HG03521 (cell line): ENCODE measurements around the gene AUTS2.

Source experiments
- ATAC-seq: cut with Tn5 transposase; IDR thresholded peaks from one replicate; pipeline ENCODE4 v1.9.1; 2021; ENCODE audit warnings: mild to moderate bottlenecking, moderate library complexity; ENCODE audit not compliant: unreplicated experiment

Gene AUTS2

DNA sequence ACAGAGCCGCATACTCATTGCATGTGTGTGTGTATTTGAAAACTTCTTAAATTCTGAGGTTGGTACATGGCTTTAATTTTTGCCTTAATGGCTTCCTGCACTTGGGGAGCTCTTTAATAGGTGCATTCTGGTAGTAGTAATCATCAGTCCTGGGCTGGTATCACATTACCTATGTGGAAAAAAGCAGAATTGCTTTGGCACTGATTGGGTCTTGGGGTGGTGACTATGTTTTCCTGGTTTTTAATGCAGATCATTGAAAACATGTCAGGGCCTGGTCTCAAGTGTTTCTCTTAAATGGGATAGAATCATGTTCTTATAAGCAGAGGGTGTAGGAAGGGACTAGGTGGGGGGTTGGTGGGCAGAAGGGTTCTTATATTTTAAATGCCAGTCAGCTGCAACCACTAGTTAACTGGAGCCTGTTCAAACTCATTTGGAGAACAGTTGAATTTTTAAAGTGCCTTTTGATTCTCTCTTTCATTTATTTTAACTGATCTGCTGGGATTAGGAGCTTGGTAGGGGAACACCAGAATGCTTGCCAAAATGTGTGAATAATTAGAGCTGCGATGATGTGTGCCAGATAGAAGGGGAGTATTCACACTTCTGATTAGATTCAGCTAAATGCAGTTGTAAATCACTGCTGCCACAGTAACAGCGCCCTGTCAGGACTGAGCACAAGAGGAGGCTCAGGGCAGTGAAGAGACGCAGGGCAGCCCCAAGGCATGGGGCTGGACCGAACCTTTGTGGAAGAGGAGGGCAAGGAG lies 900.1 kb downstream of the AUTS2 start:
- ATAC-seq, result no peak

DNA sequence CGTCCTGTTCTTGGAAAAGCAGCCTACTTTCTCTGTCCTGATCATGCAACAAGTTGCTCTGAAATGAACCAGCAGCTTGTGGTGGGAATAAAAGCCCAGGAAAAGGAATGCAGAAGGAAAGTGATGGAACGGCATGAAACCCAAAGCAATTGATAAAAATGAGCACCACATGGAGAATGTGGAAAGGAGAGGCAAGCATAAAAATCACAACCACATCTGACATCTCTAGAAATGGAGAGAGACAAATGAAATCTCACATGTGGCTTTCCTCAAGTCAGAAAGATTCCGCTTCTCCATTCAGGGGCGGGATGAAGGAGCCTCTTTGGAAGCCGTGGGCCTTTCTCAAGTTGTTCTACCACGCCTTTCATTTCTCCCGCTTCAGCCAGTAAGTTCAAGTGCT lies 902.0 kb downstream of the AUTS2 start:
- no peak for ATAC-seq

DNA sequence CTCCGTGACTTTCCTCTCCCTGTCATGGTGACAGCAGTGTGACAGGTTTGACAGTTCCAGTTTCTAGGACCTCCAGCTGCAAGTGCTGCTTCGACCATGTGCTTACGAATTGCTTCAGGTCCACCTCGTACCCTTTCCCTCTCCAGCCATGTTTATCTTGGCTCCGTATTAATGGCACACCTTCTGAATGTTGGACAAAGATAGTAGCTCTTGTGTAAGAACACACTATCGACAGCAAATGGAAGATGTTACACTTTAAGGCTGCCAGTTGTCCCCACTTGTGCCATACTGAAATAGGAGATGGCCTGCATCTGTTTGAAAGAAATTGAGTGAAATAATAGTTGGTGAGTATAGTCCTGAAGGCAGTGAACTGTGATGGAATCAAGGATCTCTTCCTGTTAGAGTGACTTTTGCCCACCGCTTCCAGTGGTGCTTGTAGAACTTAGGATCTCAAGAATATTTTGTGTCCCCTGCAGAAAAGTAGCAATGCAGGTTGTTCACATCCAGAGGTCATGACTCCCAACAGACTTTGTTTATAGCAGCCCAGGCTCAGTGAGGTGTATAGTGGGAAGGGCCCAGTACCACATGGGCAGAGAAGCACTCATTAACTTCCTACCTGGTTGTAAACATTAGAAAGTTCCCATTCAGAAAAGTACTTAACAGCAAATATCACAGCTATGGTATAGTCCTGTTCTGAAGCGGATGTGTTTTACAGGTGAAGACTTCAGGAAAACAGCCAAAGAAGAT lies 904.0 kb downstream of the AUTS2 start:
- ATAC-seq, result no peak

DNA sequence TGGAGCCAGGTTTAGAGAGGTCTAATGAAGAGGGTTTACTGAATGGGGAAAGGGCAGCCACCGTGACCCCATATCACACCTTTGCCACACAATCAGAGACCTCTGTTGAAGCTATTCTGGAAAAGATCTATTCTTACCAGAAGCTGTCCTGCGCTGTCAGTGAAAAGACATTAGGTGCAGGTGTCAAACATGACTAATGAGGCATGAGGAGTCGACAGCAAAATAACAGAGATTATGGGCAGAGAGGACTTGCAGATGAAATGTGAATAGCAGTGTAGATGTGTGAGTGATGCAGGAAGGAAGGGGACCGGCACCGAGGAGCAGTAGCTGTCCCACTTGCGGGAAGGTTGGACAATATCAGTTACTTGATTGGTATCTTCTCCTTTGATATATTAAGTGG lies 906.0 kb downstream of the AUTS2 start:
- no peak for ATAC-seq

DNA sequence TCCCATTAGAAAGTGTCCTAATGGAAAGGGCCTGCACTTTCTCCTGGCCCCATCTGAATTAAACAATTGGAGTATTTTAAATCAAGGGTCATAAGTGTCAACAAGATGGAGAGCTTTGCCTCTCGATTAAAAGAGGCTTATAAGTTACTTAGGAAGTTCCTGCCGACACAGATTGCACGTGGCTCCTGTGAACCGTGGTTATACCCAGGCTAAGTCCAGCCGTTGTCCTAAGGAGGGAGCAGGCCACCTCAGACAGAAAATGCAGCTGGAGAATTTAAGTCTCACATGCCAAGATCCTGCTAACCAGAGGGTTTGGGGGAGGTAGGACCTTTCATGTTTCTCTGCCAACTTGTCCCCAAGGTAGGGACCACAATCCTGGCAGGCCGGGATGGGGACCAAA lies 907.2 kb downstream of the AUTS2 start:
- ATAC-seq, result no peak

DNA sequence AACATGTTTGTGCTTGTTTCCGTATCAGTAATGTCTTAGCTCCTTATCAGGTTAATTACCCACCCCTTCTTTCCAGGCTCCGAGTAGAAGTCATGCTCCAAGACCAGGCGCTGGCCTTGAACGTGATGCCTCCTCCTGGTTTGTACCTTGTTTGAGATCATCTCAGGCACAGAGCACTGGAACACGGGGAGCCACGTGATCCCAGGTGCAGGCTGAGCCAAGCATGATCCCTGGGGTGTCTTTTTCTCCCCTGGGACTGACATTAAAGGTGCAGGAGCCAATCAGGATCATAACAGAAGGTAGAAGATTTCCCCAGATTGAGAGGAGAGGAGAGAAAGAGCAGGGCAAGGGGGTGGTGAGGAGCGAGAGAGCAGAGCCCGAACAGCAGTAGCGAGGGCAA lies 907.6 kb downstream of the AUTS2 start:
- ATAC-seq, result no peak

DNA sequence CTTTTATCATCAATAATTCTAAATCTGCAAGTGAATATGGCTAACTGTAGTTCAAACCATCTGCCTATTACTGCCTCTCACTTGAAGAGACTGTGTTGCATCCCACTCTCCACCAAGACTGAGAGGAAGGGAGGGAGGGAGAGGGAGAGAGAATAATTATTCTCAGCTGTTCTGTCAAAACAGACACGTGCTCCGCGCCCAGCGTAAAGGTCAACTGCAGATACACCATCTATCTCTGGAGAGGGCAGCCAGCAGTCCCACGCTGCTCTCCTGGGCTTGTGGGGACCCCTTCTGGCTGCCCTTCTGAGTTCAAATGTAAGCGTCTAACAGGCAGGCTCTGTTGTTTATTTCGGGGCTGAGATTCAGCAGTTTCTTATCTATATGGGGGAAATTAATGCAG lies 908.2 kb downstream of the AUTS2 start:
- ATAC-seq, result no peak

DNA sequence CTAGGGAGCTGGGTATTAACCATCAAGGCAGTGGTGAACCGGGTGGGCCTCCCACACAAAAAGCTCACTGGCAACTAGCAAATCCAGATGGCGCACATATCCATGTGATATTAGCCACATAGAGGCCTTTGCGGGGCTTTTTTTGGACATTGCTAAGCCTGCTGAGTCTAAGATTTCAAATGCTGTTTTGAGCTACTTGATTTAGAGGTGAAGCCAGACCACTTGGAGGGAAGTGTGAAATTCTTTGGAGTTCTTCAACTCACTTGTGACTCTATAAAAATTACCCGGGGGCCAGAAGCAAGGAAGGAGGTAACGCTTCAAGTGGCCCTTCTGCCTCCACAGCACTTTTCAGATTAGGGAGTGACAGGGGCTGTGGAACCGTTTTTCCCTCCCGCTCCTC lies 913.9 kb downstream of the AUTS2 start:
- no peak for ATAC-seq

DNA sequence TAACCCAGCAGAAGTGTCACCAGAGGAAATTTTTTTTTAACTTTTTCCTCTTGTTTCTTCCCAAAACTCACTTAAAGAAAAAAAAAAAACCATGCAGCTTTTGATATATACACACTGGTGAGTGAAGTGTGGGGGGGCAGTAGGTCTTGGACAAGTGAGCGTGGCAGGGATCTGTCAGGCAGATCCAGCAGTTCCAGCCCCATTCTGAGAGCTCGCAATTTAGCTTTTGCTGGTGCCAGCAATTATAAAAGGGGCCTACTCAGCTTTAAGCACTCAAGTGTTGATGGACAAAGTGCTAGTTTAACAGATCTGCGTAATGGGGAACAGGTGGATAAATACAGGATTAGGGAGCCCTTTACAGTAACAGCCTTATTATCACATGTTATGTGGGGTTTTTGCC lies 914.5 kb downstream of the AUTS2 start:
- no peak for ATAC-seq

DNA sequence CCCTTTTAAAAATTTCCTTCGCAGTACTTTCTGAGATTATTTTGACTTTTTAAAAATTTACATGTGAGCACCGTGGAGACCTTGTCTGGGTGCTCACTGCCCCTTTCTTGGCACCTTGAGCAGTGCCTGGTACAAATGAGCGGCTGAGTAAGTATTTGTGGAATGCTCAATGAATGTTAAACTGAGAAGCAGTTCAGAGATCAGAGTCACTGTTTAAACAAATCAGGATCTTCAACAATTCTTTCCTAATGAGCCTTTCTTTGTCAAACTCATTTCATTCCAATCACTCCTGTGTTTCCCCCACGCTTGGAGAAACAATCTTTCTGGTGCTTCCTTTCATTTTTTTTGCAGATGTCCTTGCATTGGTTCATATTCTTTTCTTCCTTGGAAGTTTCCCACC lies 922.3 kb downstream of the AUTS2 start:
- no peak for ATAC-seq

DNA sequence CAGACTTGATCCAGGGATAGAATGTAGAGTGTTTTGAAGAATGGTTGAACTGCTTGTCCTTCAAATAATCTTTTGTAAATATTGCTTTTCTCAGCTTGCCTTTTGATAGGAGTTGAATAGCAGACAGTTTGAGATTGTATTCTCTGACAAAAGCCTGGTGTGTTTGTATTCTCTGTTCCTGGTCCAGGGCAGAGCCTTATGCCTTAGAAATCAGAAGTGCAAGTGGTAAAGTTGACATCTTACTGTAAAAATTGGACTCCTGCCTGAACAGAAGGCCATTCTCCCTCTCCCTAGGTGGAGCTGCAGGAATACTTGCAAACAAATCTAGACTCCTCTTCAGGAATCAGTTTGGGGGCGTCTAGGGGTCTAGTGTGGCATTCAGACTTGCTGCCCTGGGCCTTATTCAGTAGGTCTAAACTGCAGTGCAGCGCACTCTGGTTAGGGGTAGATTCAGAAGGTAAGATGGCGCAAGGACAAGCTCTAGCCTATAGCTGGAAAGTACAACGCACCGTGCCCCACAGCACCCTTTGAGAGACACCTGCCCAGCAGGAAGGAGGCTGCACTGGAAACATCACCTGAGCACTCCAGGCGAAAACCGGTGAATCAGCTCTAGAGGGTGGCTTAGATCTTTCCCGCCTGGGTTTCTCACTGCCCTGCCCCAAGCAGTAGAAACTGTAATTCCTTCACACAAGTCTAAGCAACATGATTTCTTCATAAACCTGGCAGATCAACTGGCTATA lies 925.1 kb downstream of the AUTS2 start:
- no peak for ATAC-seq

DNA sequence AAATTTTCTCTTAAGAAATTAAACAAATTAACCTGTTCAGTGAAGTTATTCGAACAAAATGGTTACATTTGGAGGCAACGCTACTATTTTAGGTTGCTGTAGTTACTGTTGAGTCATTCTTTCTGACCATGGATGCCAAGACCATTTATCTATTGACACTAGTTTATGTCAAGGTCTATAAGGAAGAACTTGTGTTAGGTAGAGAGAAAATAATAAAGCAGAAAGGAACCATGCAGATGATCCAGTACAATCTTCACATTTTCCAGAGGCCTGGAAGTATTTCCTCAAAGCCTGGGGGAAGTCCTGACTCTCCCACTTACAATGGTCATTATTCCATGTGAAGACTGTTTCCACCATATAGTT lies 925.7 kb downstream of the AUTS2 start:
- ATAC-seq, result no peak

DNA sequence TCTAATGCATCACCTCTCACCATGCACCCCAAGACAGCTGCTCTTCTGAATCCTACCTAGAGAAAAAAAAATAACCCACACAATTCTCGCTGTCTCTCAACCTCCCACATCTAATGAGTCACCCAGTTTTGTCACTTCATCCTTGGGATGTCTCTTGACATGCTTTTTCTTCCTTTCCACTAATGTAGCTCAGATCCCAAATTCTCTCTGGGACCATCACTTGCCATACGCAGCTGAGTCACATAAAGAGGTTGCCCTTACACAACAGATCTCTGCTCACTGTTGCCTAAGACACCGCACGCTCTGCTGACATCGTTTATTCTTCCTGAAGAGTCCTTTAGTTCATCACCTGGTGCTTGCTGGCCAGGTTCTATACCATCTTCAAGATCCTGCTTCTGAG lies 927.7 kb downstream of the AUTS2 start:
- no peak for ATAC-seq

DNA sequence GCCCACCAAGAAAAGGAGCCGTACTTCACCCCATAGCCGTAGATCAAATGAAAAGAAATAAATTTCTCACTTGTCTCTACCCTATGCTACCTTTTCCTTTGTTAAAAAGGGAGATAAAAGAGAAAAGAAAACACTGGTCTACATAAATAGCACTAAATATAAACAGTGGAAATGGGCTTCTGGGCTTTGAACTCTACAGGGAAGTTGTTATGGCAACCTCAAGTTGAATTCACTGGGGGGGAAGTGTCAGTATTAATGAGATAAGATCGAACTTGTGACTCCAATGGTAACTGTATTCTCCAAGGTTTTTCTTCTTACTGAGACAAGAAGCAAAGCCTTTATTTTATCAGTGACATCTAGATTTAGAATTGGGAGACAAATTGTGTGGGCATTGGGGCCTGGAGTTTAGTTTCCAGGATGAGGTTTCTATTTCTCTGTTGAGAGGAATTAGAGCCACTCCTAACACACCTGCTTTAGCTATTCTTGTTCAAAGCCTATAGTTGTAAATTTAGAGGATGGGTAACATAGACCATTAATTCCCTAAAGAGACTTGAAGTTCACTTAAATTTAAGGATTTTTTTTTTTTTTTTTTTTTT lies 929.3 kb downstream of the AUTS2 start:
- ATAC-seq, result no peak

DNA sequence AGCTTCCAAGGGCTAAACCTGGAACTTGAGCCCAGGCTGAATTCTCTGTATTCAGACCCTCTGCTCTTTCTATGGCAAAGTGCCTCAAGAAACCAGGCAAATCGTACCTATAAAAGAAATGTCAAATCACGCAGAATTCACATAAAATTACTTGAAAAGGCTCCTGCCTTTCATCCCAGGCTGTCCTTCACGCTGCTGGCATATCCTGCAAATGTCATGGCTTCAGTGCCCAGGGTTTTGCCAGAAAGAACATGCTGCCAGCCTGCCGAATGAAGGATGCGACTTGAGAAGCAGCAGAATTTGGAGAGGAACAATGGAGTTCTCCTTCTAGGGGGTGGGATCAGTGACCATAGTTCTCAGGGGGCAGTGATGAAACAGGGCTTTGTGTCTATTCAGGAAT lies 931.2 kb downstream of the AUTS2 start:
- ATAC-seq, result no peak

DNA sequence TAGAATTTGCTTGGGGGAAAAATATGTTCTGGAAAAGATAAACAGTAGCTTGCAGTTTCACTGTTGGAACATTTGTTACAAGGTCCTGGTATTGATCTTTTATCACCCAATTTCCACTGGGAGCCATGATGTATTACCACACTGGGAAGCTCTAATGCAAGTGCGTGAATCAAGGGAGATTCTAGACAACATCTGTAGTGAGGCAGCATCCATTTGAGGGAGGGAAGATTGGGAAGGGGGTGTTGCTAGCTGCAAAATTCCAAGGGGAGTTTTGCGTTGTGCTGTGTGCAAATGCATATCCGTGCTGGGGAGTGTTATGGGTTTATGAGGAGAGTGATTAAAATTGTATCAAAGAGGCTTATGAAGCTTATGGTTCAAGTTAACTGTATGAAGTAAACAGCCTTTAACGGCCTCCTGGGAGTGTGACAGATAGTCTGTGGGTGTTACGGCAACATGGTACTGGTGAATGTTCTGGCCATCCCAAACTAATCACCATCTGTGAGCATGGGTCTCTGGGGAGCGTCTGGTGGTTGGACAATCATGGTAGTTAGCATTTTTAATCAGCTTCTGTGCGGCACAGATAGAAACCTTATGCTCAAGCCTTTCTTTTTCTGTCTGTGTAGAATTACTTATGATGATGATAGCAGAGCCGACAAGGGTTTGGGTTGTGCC lies 931.8 kb downstream of the AUTS2 start:
- ATAC-seq, result no peak

DNA sequence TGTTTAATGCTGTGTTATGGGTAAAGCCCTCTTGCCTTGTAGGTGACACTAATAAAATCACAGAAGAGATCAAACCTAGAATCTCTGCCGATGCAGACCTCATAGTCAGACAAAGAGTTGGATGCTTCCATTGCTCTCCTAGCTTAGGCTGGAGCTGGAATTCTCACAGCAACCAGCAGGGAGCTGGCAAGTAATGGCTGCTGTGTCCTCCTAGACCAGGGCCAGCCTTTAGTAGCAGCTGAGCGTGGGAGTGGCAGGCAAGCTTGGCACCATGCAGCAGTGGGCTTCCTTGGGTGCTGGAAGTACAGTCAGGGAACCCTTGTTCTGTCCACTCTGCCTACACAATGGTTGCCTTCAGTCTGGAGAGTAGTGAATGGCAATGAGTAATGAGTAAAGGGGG lies 935.3 kb downstream of the AUTS2 start:
- no peak for ATAC-seq

DNA sequence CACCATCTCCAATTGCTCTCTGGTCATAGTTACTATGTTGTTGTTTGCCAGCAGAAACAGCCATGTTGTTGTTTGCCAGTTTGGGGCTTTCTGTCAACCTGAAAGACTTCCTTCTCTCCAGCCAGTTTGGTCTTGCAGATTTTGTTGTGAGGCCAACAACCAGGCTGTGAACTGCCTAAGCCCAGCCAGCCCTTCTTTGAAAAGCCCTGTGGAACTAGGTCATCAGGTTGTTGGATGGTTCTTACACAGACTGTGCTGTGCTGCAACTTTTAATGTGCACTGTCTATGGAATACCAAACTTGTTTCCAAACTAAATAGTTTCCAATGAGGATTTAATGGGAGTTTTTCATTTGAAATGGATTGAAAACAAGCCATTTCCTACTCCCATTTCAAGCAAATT lies 940.9 kb downstream of the AUTS2 start:
- no peak for ATAC-seq

DNA sequence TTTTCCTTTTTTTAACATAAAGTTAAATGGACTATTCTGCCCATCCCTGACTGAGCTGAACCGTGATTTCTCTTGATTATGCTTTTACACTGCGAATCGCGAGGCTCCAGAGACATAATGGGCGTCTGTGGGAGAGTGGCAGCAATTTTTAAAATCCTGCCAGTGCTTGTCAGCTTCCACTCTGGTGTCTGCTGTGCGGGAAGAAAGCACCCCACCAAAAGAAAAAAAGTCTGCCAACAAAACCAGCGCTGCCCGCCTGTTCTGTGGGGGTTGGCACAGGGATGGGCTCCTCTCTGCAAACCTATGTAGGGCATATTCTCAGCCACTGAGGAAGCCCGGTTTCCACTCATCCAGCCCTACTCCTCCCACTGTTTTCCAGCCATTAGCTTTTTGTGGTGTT lies 941.3 kb downstream of the AUTS2 start:
- ATAC-seq, result no peak

DNA sequence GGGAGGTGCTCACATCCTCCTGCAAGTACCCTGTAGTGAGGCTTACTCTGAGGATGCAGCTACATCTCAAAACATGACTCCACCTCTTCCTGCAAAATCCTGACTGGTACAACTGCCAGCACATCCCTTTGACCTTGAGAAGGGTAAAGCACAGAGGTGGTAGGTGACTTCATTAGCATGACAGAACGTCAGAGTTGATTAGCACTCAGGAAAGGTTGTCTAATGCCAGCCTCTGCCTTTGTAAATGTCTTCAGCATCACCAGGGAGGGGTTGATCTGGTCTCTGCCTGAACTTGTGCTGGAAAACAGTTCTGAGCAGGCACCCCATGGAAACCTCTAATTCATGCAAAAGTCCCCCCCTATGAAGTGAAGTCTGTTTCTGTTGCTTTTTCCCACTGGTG lies 942.4 kb downstream of the AUTS2 start:
- ATAC-seq, result no peak

DNA sequence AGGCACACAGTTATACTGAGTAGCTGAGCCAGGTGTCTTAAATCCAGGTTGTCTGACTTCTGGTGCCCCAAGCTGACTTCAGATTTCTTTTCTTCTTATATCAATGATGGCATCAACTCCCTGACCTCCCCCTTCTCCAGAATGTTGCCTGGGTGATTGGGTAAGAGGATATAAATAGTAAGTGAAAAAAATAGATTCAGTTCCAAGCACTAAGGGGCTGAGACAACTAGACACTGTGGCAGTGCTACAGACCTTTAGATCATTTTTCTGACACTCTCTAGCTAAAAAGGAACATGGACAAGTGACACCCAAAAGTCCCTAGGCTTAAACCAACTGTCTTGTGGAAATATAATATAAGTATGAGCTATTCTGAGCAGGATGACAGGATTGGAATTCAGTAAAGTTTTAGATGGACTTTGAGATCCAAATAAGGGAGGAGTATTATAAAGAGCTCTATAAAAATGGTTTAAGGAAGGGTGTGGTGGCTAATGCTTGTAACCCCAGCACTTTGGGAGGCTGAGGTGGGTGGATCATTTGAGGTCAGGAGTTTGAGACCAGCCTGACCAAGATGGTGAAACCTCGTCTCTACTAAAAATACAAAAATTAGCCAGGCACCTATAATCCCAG lies 944.6 kb downstream of the AUTS2 start:
- no peak for ATAC-seq
